C1 segment of cervical spinal cord (tissue), 14 donors: Measurements from ENCODE around the gene RABEP1.
"Not testable (repeated sequence)": the region's sequence is repeated elsewhere in the genome, so short reads cannot be mapped to it uniquely, and the experiment has no call there.

ENCODE experiments used
- DNase-seq, 14 donors: peaks; one replicate each; lab custom pipeline; 2025; lab: John Stamatoyannopoulos, UW

RABEP1 gene

GRCh38 chr17:5419959-5420653 is 138.0 kb downstream of the RABEP1 start, which contains the start of gene RPAIN:
TSS of gene RPAIN (plus strand) at chr17:5420182. CDS start at chr17:5420211, 29 bp downstream.
- DNase-seq, result peak; percentile 68 to 98 (median 96)

- no peak for DNase-seq
Observed at GRCh38 chr17:5422505-5422904, 140.4 kb downstream of the RABEP1 start.

GRCh38 chr17:5424909-5425308 is 142.8 kb downstream of the RABEP1 start:
- DNase-seq, result no peak

GRCh38 chr17:5425826-5426225 is 143.7 kb downstream of the RABEP1 start:
- no peak for DNase-seq

- no peak for DNase-seq
Observed at GRCh38 chr17:5429191-5429887, 147.3 kb downstream of the RABEP1 start.

GRCh38 chr17:5430413-5430999 is 148.4 kb downstream of the RABEP1 start:
- no peak for DNase-seq

- not testable (repeated sequence) for DNase-seq
Observed at GRCh38 chr17:5431234-5431633, 149.2 kb downstream of the RABEP1 start.

- no peak for DNase-seq
Observed at GRCh38 chr17:5431949-5432556, 150.0 kb downstream of the RABEP1 start.

- DNase-seq, result no peak
Observed at GRCh38 chr17:5434984-5435383, 152.9 kb downstream of the RABEP1 start.
